NCI-H748 (cell line): ENCODE measurements around the gene BDH1.
"Not testable (repeated sequence)": the region's sequence is repeated elsewhere in the genome, so short reads cannot be mapped to it uniquely, and the experiment has no call there.

Experiments used
- DNase-seq: peaks from one replicate; lab custom pipeline; 2025; ENCODE audit not compliant: unreplicated experiment; lab: John Stamatoyannopoulos, UW

Gene BDH1

DNA sequence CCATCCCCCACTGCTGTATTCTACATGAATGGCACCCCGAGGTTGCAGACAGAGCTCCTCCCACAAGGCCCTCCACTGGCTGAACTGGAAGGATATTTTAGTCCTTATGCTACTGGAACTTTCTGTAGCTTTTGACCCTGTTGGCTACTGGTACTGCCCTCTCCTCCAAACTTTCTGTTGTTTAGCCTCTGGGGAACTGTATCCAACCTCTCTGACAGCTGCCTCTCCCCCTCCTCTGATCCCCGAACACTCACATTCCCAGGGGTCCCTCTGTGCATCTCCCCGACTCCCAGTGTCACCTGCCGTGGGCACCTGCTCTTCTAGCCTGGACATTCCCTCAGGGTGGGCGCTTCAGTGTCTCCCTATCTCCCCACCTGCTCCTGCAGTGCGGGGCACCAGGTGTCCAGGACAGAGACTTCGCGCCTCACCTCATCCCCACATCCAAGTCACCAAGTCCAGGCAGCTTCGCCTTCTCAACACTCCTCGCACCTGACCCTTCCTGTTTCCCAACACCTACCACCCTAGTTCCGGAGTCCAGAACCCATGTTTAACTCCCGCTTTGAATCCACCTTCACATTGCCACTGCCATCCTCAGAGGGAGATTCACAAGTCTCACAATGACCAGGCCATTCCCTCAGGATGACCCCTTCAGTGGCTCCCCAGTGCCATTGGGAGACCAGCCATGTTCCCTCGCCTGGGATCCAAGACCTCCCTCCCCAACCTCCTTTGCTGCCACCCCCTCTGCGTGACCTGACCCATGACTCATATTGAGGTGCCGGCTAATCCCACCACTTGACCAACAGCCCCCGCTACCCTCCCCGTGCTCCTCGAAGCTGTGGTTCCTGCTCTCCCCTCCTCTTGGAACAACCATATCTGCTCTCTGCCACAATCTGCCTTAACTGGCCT is 34.2 kb downstream of the BDH1 start:
- no peak for DNase-seq

DNA sequence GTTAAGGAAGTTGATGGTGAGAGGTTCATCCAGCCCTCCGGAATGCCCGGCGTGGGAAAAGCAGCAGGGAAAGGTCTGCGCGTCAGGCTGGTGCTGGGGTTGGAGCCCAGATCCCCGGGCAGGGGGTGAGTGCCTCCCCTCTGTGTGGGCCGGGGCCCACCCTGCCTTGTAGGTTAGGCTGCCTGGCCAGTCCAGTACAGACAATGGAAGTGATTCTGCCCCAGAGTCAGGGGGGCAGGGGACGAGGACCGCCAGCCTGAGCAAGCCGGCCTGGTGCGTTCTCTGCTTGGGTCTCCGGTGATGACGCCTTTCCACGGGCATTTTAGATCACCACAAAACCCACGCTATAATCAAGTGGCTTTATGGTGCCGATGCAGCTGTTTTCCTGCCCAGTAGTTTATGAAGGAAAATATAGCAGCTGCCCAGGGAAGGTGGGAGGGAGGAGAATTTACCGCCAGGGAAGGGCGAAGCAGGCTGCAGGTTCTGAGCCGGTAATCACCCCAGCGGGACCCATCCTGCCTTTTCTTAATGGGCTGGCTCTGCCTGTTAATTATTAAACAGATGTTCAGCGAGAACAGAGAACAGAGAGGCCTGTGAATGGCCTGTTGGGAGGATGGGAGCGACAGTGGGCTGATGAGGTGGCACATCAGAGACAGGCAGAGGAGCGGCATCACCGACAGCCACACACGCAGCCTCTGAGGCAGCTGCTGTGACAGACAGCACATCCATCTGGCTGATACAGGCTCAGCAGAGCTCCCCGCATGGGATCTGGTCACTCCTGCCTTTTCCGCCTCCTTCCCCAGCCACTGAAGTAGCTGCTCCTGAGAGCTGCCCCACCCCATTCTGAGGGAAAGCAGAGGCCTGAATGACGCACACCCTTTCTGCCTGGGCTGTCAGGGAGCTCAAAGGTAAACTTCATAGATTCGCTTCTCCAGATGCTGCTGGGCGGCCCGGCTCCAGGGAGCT is 35.2 kb downstream of the BDH1 start:
- DNase-seq = peak; percentile 29

DNA sequence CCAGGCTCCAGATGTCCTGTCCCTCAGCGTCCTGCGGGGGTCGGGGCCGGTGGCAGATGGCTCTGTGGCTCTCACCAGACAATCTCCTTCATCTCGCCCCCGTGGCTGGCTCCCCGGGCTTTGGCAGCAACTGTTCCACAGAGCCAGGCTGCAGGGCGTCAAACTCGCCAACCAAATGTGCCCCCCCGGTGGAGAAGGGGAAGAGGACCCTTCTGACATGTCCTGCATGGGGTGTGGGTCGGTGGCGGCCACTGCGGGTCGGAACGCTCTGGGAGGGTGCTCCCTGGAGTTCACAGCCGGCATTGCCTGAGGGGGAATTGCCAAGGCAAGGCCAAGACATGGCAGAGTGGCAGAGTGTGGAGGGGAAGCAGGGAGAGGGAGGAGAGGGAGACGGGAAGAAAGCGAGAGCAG is 36.0 kb downstream of the BDH1 start:
- no peak for DNase-seq

DNA sequence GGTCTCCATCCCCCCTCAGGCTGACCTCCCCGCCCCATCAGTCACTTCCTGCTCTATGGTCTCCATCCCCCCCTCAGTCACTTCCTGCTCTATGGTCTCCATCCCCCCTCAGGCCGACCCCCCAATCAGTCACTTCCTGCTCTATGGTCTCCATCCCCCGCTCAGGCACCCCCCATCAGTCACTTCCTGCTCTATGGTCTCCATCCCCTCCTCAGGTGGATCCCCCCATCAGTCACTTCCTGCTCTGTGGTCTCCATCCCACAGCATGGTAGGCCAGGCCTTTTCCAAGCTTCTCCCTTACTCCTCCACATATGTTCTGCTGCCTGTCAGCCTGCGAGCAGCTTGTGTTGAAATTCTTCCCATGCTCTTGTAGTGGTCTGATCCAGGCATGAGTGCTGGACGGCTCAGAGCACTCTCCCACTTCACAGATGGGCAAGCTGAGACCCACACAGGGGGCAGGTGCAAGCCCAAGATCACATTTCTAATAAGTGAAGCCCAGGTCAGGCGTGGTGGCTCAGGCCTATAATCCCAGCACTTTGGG is 36.8 kb downstream of the BDH1 start:
- DNase-seq = no peak

DNA sequence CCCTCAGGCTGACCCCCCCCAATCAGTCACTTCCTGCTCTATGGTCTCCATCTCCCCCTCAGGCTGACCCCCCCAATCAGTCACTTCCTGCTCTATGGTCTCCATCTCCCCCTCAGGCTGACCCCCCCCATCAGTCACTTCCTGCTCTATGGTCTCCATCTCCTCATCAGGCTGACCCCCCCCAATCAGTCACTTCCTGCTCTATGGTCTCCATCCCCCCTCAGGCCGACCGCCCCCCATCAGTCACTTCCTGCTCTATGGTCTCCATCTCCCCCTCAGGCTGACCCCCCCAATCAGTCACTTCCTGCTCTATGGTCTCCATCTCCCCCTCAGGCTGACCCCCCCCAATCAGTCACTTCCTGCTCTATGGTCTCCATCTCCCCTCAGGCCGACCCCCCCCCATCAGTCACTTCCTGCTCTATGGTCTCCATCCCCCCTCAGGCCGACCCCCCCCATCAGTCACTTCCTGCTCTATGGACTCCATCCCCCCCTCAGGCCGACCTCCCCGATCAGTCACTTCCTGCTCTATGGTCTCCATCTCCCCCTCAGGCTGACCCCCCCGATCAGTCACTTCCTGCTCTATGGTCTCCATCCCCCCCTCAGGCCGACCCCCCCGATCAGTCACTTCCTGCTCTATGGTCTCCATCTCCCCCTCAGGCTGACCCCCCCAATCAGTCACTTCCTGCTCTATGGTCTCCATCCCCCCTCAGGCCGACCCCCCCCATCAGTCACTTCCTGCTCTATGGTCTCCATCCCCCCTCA is 37.7 kb downstream of the BDH1 start:
- DNase-seq = not testable (repeated sequence)

DNA sequence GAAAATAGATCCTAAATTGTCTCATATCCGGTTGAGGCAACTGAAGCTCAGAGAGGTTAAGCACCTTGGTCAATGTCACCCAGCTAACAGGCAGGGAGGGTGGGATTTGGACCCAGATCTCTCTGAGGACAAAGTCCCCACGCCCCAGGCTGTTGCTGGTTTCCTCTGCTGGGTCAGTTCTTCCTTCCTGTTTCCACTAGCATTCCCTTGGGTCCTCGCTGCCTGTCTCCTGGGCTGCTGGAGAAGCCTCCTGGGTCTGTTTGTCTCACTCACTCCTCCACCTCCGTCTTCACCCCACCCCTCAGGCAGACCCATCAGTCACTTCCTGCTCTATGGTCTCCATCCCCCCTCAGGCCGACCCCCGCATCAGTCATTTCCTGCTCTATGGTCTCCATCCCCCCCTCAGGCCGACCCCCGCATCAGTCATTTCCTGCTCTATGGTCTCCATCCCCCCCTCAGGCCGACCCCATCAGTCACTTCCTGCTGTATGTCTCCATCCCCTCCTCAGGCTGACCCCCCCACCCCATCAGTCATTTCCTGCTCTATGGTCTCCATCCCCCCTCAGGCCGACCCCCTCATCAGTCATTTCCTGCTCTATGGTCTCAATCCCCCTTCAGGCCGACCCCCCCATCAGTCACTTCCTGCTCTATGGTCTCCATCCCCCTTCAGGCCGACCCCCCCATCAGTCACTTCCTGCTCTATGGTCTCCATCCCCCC is 38.7 kb downstream of the BDH1 start:
- not testable (repeated sequence) for DNase-seq

DNA sequence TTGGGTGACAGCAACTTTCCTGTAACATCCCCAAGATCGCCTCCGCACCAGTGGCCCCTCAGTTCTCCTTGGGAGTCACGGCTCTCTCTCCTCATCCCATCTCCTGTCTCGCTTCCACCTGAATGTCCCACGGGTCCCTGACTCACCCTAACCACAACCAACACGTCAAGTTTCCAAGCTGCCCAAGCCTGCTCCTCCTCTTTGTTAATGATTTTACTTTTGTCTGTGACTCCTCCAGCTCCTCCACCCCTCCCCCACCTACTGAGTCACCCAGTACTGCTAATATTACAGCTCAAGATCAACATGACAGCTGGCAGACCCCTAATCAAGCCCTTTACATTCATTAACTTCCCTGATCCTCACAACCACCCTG is 39.3 kb downstream of the BDH1 start:
- no peak for DNase-seq

DNA sequence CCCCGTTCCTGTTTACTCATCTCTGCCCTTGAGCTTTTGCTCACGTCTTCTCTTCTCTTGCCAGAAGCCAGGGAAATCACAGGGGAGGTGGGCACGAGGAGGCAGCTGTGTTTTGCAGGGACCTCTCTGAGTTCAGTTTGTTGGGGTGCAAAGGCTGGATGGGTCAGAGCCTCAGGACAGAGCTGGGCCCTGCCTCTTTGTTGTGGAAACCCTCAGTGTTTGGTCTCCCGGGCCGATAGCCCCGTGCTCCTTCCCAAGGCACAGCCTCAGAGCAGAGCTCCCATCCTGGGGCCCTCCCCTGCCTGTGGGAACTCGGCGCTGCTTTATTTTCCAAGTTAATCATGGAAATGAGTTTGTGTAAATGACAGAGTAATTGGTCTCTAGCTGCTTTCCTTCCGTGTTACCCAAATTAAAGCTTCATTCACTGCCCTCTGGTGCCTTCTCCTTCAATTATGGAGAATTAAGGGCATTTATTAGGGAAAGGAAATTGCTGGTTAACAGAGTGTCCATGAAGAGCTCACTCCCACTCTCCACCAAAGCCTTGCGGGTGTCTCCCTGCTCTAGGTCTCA is 40.9 kb downstream of the BDH1 start:
- no peak for DNase-seq

DNA sequence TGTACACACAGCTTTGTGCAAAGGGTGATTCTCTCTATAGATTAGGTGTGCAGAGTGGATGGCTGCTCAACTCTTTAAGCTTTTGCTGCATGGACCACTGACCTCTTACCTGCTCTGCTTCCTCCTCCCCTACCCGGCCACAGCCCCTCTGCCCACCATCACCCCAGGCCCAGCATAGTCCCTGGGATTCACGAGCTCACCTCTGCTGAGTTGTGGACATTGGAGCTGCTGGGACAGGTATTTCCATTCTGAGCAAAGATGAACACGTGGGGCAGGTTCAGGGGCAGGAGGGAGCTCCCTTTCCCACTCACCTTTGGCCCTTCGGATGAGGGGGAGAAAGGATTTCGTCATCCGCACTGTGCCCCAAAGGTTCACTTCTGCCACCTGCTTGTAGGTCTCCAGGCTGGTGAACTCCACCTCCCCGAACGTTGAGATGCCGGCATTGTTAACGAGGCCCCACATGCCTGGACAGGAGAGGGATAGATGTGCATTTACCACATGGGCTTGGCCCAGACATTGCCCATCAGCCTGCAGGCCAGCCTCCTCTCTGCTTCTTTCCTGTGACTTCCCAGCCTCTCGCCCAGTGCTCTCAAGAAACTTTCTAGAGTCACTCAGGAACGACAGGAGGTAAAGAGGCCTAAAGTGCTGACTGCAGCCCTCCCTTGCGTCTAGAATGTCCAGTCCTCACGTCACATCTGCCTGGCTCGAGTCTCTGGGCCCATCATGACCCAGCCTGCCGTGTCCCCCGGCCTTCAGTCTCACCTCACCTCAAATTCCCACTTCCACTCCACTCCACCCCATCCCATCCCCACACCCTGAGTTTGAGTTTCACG is 41.6 kb downstream of the BDH1 start:
- DNase-seq = no peak

DNA sequence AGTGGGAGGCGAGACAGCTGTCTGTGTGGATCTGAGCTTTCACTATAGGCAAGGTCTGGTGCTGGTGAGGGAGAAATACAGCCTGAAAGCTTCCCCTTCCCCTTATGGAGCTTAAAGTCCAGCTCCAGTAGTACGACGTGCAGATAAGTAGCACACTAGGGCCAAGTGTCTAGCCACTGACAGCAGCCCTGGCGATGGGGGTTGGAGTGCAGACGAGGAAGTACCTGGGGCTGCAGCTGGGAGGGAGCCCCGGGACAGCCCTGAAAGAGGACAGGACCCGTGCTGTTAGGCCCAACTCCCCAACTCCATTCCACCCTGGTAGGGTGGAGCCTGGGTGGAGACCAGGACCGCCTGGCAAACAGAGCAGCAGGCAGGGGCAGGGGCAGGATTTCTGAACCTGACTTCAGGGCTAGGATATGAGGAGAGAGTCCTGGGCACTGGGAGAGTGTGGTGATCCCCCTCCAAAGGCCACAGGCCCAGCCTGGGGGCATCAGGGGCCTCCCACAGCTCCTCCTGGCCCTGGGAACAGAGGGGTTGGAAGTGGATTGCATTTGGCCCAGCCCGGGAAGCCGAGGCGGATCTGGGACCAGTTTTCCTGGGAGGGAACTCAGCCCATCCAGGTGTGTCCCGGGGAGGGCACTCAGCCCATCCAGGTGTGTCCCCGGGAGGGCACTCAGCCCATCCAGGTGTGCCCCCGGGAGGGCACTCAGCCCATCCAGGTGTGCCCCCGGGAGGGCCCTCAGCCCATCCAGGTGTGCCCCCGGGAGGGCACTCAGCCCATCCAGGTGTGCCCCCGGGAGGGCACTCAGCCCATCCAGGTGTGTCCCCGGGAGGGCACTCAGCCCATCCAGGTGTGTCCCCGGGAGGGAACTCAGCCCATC is 42.8 kb downstream of the BDH1 start:
- DNase-seq = no peak

DNA sequence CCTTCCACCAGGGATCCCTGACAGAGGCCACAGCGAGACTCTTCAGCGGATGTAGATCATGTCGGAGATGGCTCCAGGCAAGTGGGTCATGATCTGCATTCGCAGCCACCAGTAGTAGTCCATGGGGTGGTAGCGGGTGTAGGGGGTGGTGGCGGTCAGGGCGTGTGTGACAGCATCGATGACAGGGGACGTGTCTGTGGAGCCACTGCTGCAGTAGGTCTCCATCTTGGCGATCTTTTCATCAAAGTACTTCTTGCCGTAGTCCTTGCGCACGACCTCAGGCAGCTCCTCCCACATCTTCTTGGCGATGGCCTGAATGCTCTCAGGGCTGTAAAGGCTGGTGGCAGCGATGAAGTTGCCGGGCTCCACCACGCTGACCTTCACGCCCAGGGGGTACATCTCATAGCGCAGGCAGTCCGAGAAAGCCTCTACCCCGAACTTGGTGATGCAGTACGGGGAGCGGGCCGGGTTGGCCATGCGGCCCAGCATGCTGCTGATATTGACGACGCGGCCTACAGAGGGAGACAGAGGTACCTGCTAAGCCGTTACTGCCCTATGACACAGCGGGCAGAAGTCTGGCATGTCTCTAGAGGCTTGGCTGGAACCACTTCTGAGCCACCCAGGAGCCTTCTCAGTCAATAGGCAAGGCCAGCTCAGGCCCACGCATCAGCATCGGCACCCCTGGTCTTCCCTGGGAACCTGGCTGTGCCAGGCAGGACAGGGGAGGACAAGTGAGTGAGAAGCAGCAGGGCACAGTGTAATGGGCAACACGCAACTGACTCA is 43.7 kb downstream of the BDH1 start:
- DNase-seq = no peak

DNA sequence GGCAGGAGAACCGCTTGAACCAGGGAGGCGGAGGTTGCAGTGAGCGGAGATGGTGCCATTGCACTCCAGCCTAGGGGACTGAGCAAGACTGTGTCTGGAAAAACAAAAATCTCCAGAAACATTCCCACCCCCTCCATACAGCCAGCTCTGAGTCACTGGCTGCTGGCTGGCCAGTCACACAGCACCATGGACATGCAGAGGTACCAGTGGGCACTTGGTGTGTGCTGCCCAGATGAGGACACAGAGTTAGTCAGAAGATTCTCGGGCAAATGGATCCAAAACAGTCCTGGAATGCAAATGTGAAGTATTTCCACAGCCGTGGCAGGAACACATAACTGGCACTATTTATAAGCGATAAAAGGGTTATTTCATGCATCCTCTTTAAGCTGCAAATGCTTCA is 44.6 kb downstream of the BDH1 start:
- no peak for DNase-seq

DNA sequence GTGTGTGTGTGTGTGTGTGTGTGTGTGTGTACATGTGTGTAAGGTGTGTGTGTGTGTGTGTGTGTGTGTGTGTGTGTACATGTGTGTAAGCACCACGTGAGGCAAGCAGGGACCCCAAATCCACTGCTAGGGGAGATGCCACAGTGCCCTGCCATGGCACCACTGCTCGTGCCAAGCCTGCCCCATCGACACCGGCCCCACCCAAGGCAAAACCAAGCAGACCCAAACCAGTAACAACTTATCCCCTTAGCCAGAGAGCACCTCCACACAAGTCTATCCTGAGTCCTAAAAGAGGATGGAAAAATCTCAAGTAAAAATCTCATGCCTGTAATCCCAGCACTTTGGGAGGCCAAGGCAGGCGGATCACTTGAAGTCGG is 45.1 kb downstream of the BDH1 start:
- no peak for DNase-seq

DNA sequence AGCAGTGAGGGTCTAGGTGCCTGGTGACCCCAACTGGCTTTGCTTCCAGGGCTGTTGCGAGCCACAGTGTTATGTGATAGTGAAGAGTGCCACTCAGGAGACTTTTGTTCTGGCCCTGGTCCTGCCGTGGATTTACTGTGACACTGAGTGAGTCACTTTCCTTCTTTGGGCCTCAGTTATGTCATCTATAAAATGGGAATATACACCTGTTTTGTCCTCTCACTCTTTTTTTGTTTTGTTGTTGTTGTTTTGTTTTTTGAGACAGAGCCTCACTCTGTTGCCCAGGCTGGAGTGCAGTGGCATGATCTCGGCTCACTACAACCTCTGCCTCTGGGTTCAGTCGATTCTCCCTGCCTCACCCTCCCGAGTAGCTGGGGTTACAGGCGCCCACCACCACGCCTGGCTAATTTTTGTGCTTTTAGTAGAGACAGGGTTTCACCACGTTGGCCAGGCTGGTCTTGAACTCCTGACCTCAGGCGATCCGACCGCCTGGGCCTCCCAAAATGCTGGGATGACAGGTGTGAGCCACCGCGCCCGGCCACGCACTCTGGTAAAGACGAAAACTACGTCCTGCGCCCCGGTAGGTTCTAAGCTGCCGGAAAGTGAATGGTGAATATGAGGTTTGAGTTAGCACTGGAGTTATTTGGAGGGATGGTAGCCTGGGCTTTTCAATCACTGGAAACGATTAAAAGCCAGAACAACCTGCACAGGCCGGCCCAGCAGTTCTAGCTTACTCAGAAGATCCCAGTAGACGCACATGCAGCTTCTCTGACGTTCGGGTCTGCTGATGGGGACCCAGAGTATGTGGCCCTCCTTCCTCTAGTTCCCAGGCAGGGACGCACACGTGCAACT is 46.6 kb downstream of the BDH1 start:
- no peak for DNase-seq

DNA sequence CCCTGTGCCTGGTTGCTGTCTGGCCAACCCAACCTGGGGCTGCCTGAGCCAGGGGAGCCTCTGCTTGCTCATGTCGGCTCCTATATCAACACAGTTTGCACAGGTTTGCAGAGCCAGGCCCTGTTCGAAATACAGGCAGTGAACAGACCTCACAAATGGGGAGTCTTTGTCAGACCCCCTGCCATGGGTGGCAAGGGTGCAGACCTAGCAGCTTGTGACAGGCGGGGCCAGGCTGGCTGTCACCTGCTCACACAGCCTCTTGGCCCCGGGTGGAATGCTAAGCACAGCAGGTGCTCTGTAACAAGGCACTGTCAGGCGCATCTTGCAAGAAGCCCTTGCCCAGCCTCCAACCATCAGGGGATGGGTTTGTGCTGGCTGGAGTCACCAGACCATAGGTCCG is 47.3 kb downstream of the BDH1 start:
- no peak for DNase-seq

DNA sequence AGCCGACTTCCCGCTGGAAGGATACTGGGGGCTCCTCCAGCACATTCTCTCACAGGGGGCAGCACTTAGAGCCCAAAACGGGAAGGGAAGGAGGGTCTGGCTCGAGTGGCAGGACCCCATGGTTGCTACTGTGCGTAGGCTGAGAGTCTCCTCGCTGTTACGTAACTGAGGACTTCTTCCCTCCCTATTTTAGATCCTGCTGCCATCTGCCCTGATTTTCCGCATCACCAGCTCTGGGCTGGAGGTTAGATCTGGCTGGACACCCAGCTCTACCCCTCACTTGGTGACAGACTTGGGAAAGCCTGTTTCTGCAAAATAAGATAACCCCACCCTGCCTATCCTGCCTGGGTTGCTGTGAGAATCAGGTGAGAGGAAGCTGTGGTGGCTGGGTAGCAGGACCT is 47.7 kb downstream of the BDH1 start:
- no peak for DNase-seq
